Calu3 (cell line): ENCODE results near the gene THOC1. TPM values are rescaled to one million over a fixed set of nuclear protein-coding genes. Genes with fewer than 3 reads are reported as not detected.

ENCODE experiments used
- BruUV-seq: library from RNA; stranded (reverse); fragments of 400-500 nt; replicated peaks from 2 replicates; lab custom pipeline; 2021; lab: Mats Ljungman, UMichigan
- CTCF ChIA-PET: fragments of 300-600 bp; sonication (Branson Sonifier 250); formaldehyde crosslinking; loops from one replicate; lab custom pipeline; 2022; ENCODE audit warnings: antibody characterized with exemption; lab: Charles Lee
- DNase-seq: peaks from one replicate; pipeline ENCODE4 v3.0.0; 2022
- H3K27ac Mint-ChIP-seq: one replicate; pipeline ENCODE4 v1.8.0; 2022; ENCODE audit warnings: mixed read lengths; ENCODE audit not compliant: unreplicated experiment
- H3K27me3 Mint-ChIP-seq: one replicate; pipeline ENCODE4 v1.8.0; 2022; ENCODE audit warnings: mixed read lengths; ENCODE audit not compliant: unreplicated experiment
- H3K36me3 Mint-ChIP-seq: one replicate; pipeline ENCODE4 v1.8.0; 2022; ENCODE audit warnings: mild to moderate bottlenecking, moderate library complexity, mixed read lengths; ENCODE audit not compliant: insufficient read depth, unreplicated experiment
- H3K4me1 Mint-ChIP-seq: one replicate; pipeline ENCODE4 v1.8.0; 2022; ENCODE audit warnings: mild to moderate bottlenecking, low read depth, mixed read lengths; ENCODE audit not compliant: unreplicated experiment
- H3K4me3 Mint-ChIP-seq: one replicate; pipeline ENCODE4 v1.8.0; 2022; ENCODE audit warnings: mild to moderate bottlenecking, low read depth, moderate library complexity, mixed read lengths; ENCODE audit not compliant: unreplicated experiment
- H3K9me3 Mint-ChIP-seq: one replicate; pipeline ENCODE4 v1.8.0; 2022; ENCODE audit warnings: low read depth, mixed read lengths; ENCODE audit not compliant: unreplicated experiment
- intact Hi-C: fragments of 100-400 bp; cut with micrococcal nuclease; formaldehyde crosslinking; loops from one replicate; pipeline ENCODE4 v1.10.0; 2022; ENCODE audit not compliant: unreplicated experiment
- total RNA-seq: library from RNA; stranded (reverse); gene quantifications from 2 replicates; pipeline ENCODE4 v1.2.3, GENCODE V29; 2022
- TF ChIP-seq, protein P1 (sequence below): fragments of 200-600 bp; IDR thresholded peaks from one replicate; pipeline ENCODE4 v1.8.0; 2022; ENCODE audit warnings: antibody characterized with exemption; ENCODE audit not compliant: unreplicated experiment

THOC1 gene
- total RNA-seq, 1 experiment from 2014 or later: 47.1 TPM

DNA sequence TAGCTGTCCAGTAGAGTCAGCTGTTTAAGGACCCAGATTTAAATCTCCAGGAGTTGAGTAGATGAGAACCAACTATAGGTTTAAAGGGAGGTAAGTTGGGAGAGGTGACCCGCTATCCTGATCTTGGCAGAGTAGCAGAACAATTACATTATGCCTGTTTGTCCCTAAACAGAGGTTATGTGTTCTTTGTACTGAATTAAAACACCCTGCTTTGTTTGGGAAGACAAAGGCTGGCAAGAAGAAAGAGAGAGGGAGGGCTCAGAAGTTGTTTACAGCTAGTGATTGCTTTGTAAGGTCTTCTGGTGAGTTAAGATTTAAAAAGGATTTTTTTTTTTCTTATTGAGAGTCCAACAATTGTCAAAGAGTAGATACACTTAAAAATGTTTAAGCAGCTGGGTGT, 72.2 kb downstream of the THOC1 start:
- no peaks in the 10 kb centered on the region for H3K27me3 Mint-ChIP-seq
- no peak overlapping the region for H3K4me3 Mint-ChIP-seq
- H3K9me3 Mint-ChIP-seq: no peaks in the 10 kb centered on the region
- TF ChIP-seq, protein P1, sequence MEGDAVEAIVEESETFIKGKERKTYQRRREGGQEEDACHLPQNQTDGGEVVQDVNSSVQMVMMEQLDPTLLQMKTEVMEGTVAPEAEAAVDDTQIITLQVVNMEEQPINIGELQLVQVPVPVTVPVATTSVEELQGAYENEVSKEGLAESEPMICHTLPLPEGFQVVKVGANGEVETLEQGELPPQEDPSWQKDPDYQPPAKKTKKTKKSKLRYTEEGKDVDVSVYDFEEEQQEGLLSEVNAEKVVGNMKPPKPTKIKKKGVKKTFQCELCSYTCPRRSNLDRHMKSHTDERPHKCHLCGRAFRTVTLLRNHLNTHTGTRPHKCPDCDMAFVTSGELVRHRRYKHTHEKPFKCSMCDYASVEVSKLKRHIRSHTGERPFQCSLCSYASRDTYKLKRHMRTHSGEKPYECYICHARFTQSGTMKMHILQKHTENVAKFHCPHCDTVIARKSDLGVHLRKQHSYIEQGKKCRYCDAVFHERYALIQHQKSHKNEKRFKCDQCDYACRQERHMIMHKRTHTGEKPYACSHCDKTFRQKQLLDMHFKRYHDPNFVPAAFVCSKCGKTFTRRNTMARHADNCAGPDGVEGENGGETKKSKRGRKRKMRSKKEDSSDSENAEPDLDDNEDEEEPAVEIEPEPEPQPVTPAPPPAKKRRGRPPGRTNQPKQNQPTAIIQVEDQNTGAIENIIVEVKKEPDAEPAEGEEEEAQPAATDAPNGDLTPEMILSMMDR: no peak
- no peaks in the 10 kb centered on the region for H3K4me1 Mint-ChIP-seq
- CTCF ChIA-PET: no interaction called here
- DNase-seq: no peak
- peaks cover 7% of the 10 kb centered on the region for H3K36me3 Mint-ChIP-seq
- intact Hi-C loops: no loop called here
- no TSS peak for BruUV-seq
- H3K27ac Mint-ChIP-seq: no peak overlapping the region

DNA sequence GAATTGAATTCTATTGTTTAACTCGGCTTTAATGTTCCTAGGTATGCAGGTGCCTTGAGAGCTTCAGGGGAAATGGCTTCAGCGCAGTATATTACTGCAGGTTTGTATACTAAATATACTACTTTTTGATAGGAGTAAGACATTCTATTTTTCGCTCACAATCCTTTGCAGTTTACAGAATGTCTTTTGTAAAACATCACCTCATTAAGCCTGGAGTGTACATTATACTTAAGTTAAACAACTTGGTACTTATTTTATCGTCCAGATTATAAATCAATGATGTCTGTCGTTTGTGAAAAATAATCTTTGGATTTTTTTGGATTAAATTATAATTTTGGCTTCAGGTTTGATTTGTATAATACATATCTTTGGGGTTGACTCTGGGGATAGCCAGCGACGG, 75.0 kb downstream of the THOC1 start:
- BruUV-seq: no TSS peak
- H3K4me3 Mint-ChIP-seq: no peak overlapping the region
- no peak for DNase-seq
- intact Hi-C loops: loop anchor here (5.0 kb wide), 1 partner anchor 40 kb away; no protein-coding TSS in a partner anchor
- H3K27ac Mint-ChIP-seq: no peak overlapping the region
- CTCF ChIA-PET: no interaction called here
- H3K27me3 Mint-ChIP-seq: no peaks in the 10 kb centered on the region
- H3K36me3 Mint-ChIP-seq: peaks cover 13% of the 10 kb centered on the region
- no peaks in the 10 kb centered on the region for H3K9me3 Mint-ChIP-seq
- TF ChIP-seq, protein P1: no peak
- H3K4me1 Mint-ChIP-seq: no peaks in the 10 kb centered on the region

DNA sequence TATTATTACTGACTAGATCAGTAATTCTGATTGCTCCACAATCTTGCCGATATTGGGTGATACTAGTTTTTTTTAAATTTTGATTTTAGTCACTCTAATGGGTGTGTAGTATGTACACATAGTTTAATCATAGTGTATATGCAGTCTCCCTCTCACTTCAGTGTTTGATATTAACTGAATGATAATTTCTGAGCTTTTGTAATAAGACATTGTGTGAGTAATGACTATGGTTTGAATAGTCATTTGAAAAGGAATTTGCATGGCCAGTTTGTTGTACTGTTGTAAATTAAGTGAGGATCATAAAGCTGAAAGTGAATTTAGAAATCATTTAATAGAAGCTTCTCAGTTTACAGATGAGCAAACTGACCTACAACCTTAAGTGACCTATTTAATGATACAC, 76.1 kb downstream of the THOC1 start:
- Mint-ChIP-seq H3K4me1 (no peaks in the 10 kb centered on the region), H3K27me3 (no peaks in the 10 kb centered on the region), H3K9me3 (no peaks in the 10 kb centered on the region), H3K27ac (no peak overlapping the region), H3K4me3 (no peak overlapping the region), H3K36me3 (peaks cover 6% of the 10 kb centered on the region)
- intact Hi-C loops: loop anchor here (5.0 kb wide), 1 partner anchor 41 kb away; no protein-coding TSS in a partner anchor
- TF ChIP-seq, protein P1: no peak
- no TSS peak for BruUV-seq
- CTCF ChIA-PET: no interaction called here
- DNase-seq: no peak

DNA sequence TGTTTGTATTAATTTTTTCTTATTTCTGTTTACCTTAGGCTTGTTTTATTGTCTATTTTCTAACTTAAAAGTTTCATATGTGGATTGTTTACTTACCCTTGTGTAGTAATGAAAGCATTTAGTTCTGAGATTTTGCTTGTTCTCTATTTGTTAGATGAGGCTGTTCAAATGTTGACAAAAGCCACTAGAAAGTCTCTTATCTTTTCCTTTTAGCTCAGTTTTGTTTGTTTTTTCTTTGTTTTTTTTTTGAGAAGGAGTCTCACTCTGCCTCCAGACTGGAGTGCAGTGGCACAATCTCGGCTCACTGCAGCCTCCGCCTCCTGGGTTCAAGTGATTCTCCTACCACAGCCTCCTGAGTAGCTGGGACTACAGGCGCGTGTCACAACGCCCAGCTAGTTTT, 78.6 kb downstream of the THOC1 start:
- no peak for DNase-seq
- Mint-ChIP-seq H3K4me3 (no peak overlapping the region), H3K27me3 (no peaks in the 10 kb centered on the region), H3K27ac (no peak overlapping the region), H3K4me1 (no peaks in the 10 kb centered on the region), H3K36me3 (peaks cover 20% of the 10 kb centered on the region), H3K9me3 (no peaks in the 10 kb centered on the region)
- CTCF ChIA-PET: no interaction called here
- BruUV-seq: no TSS peak
- intact Hi-C loops: no loop called here
- TF ChIP-seq, protein P1: no peak
